Neural cell (in vitro differentiated cells): ENCODE measurements around the gene ADRB2. TPM values are rescaled to one million over a fixed set of nuclear protein-coding genes. Genes with fewer than 3 reads are reported as not detected.

Source experiments
- H2AFZ ChIP-seq: fragments of 200-600, 300-800 bp; sonication (generic), shearing (Covaris generic); 2 replicates; pipeline ENCODE4 v1.6.0; 2014; ENCODE audit warnings: low read depth, mild to moderate bottlenecking, antibody characterized with exemption, low read length, moderate library complexity
- H3F3A ChIP-seq: fragments of 200-600 bp; shearing (Covaris generic); 2 replicates; pipeline ENCODE4 v1.6.1; 2016; ENCODE audit warnings: mild to moderate bottlenecking, moderate library complexity, mixed read lengths, antibody characterized with exemption, low read length; ENCODE audit not compliant: insufficient read depth, poor library complexity, severe bottlenecking
- H3K27ac ChIP-seq: fragments of 200-600, 300-800 bp; sonication (generic), shearing (Covaris generic); 2 replicates; pipeline ENCODE4 v1.5.1; 2014; ENCODE audit warnings: mild to moderate bottlenecking, low read length, moderate library complexity
- H3K27me3 ChIP-seq: fragments of 300-800, 200-600 bp; sonication (generic), shearing (Covaris generic); 2 replicates; pipeline ENCODE4 v1.6.0; 2014; ENCODE audit warnings: mild to moderate bottlenecking, low read depth, low read length, moderate library complexity; ENCODE audit not compliant: insufficient read depth
- H3K36me3 ChIP-seq: fragments of 300-800, 200-600 bp; sonication (generic), shearing (Covaris generic); 2 replicates; pipeline ENCODE4 v1.5.1; 2014; ENCODE audit warnings: mild to moderate bottlenecking, antibody characterized with exemption, low read length, moderate library complexity; ENCODE audit not compliant: insufficient read depth
- H3K4me2 ChIP-seq: fragments of 300-800, 200-600 bp; sonication (generic), shearing (Covaris generic); 2 replicates; pipeline ENCODE4 v1.6.0; 2014; ENCODE audit warnings: mild to moderate bottlenecking, low read length
- H3K4me3 ChIP-seq: fragments of 300-800, 200-600 bp; sonication (generic), shearing (Covaris generic); 2 replicates; pipeline ENCODE4 v1.5.1; 2014; ENCODE audit warnings: mild to moderate bottlenecking, low read length, moderate library complexity
- H3K79me2 ChIP-seq: fragments of 200-600 bp; shearing (Covaris generic); replicated peaks from 2 replicates; pipeline ENCODE4 v1.6.0; 2014; ENCODE audit warnings: mild to moderate bottlenecking, low read length, moderate library complexity; ENCODE audit not compliant: insufficient read depth
- H3K9ac ChIP-seq: fragments of 300-800, 200-600 bp; sonication (generic), shearing (Covaris generic); 2 replicates; pipeline ENCODE4 v1.6.1; 2016; ENCODE audit warnings: mild to moderate bottlenecking, low read length, mixed read lengths
- H3K9me2 ChIP-seq: fragments of 200-600 bp; shearing (Covaris generic); 2 replicates; pipeline ENCODE4 v1.6.1; 2016; ENCODE audit warnings: mild to moderate bottlenecking, low read length, mixed read lengths; ENCODE audit not compliant: insufficient read depth
- H3K9me3 ChIP-seq: fragments of 200-600, 300-800 bp; sonication (generic), shearing (Covaris generic); 2 replicates; pipeline ENCODE4 v1.6.1; 2016; ENCODE audit warnings: mild to moderate bottlenecking, mixed run types, low read length, moderate library complexity, mixed read lengths
- H4K20me1 ChIP-seq: fragments of 200-600 bp; shearing (Covaris generic); 2 replicates; pipeline ENCODE4 v1.6.1; 2016; ENCODE audit warnings: mild to moderate bottlenecking, mixed run types; ENCODE audit not compliant: insufficient read depth
- EP300 ChIP-seq: fragments of 450-650 bp; conservative IDR thresholded peaks from 2 replicates; pipeline ENCODE4 v1.6.1; 2014; ENCODE audit warnings: antibody characterized with exemption, mild to moderate bottlenecking, moderate library complexity; ENCODE audit not compliant: poor library complexity, severe bottlenecking
- EZH2 ChIP-seq: fragments of 200-600, 300-800 bp; shearing (Covaris generic), sonication (generic); IDR thresholded peaks from 2 replicates; pipeline ENCODE4 v1.6.1; 2014; ENCODE audit warnings: antibody characterized with exemption, low read length, borderline replicate concordance, mild to moderate bottlenecking; ENCODE audit not compliant: insufficient read depth, poor library complexity, severe bottlenecking
- MXI1 ChIP-seq: fragments of 450-650 bp; conservative IDR thresholded peaks from 2 replicates; pipeline ENCODE4 v1.6.1; 2014; ENCODE audit warnings: antibody characterized with exemption, mild to moderate bottlenecking; ENCODE audit not compliant: poor library complexity, severe bottlenecking
- POLR2AphosphoS5 ChIP-seq: IDR thresholded peaks from 2 replicates; pipeline ENCODE4 v1.6.1; 2012
- RAD21 ChIP-seq: fragments of 450-650 bp; conservative IDR thresholded peaks from 2 replicates; pipeline ENCODE4 v1.6.1; 2014; ENCODE audit warnings: antibody characterized with exemption, mild to moderate bottlenecking, moderate library complexity
- SMC3 ChIP-seq: fragments of 450-650 bp; conservative IDR thresholded peaks from 2 replicates; pipeline ENCODE4 v1.6.1; 2014; ENCODE audit warnings: antibody characterized with exemption, mild to moderate bottlenecking, moderate library complexity; ENCODE audit not compliant: poor library complexity
- TAF1 ChIP-seq: IDR thresholded peaks from 2 replicates; pipeline ENCODE4 v1.6.1; 2012; ENCODE audit warnings: low read depth
- polyA plus RNA-seq: library from polyadenylated mRNA; depleted of rRNA; stranded (reverse); fragments of >200 nt; gene quantifications from 2 replicates; pipeline ENCODE4 v1.2.3, GENCODE V29; 2014
- TF ChIP-seq, protein P1 (sequence below): fragments of 450-650 bp; IDR thresholded peaks from 2 replicates; pipeline ENCODE4 v1.5.1; 2014; ENCODE audit warnings: antibody characterized with exemption, mild to moderate bottlenecking, moderate library complexity; ENCODE audit not compliant: poor library complexity, severe bottlenecking
- TF ChIP-seq, protein P2 (sequence below): IDR thresholded peaks from 2 replicates; pipeline ENCODE4 v1.6.1; 2012; ENCODE audit warnings: borderline replicate concordance

Gene ADRB2
- polyA plus RNA-seq, 1 donor from 2014 or later: not detected

DNA sequence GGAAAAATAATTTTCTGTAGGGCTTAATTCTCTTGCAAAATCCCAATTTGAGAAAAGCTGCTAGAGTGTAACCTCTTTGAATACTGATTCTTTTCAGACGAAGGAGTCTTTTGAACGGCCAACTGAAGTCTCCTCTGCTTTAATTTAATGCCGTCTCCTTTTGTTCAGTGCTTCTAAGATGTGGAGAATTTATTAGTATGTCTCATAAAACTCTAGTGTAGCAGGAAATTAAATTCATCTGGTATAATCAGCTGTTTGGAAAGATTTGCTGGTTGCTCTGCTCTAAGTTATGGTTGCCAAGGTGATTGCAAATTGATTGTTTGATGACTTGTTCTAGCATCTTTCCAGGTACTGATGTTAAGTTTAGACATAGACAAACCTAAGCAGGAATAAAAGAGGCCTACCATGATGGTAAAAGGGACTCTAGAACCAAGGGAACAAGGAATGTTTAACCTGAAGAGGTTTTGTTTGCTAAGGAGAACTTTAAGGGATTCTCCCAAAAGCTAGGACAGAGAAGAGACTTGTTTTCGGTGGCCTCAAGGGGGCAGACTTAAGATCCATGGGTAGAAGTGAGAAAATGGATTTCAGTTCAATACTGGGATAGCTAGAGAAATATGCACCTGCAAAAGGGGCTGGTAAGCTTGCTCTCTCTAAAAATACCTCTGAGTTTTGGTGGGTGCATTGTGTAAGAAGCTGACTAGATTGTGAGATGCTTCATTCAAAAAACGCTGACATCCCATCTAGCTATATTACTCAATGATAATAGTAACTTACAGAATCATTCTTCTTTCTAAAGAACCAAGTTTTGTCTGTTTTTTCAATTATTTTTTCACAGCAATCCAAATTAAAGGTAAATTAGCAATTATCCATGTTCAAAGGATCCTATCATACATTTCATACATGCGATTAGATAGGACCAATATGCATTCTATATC is 5.7 kb upstream of the ADRB2 start:
- no peak overlapping the region for H3K4me2 ChIP-seq
- no peak overlapping the region for H3K27ac ChIP-seq
- H2AFZ ChIP-seq: no peak overlapping the region
- H3K9me3 ChIP-seq: no peaks in the 10 kb centered on the region
- H3K4me3 ChIP-seq: no peak overlapping the region
- H4K20me1 ChIP-seq: no peaks in the 10 kb centered on the region
- no peaks in the 10 kb centered on the region for H3F3A ChIP-seq
- no peaks in the 10 kb centered on the region for H3K79me2 ChIP-seq
- H3K27me3 ChIP-seq: peaks cover 10% of the 10 kb centered on the region
- H3K9me2 ChIP-seq: no peaks in the 10 kb centered on the region
- no peaks in the 10 kb centered on the region for H3K36me3 ChIP-seq
- no peak overlapping the region for H3K9ac ChIP-seq
- TF ChIP-seq, protein P1, sequence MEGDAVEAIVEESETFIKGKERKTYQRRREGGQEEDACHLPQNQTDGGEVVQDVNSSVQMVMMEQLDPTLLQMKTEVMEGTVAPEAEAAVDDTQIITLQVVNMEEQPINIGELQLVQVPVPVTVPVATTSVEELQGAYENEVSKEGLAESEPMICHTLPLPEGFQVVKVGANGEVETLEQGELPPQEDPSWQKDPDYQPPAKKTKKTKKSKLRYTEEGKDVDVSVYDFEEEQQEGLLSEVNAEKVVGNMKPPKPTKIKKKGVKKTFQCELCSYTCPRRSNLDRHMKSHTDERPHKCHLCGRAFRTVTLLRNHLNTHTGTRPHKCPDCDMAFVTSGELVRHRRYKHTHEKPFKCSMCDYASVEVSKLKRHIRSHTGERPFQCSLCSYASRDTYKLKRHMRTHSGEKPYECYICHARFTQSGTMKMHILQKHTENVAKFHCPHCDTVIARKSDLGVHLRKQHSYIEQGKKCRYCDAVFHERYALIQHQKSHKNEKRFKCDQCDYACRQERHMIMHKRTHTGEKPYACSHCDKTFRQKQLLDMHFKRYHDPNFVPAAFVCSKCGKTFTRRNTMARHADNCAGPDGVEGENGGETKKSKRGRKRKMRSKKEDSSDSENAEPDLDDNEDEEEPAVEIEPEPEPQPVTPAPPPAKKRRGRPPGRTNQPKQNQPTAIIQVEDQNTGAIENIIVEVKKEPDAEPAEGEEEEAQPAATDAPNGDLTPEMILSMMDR: no peak
- TF ChIP-seq MXI1 (no peak), EP300 (no peak), POLR2AphosphoS5 (no peak), TAF1 (no peak), EZH2 (no peak), SMC3 (no peak), RAD21 (no peak)
- TF ChIP-seq, protein P2, sequence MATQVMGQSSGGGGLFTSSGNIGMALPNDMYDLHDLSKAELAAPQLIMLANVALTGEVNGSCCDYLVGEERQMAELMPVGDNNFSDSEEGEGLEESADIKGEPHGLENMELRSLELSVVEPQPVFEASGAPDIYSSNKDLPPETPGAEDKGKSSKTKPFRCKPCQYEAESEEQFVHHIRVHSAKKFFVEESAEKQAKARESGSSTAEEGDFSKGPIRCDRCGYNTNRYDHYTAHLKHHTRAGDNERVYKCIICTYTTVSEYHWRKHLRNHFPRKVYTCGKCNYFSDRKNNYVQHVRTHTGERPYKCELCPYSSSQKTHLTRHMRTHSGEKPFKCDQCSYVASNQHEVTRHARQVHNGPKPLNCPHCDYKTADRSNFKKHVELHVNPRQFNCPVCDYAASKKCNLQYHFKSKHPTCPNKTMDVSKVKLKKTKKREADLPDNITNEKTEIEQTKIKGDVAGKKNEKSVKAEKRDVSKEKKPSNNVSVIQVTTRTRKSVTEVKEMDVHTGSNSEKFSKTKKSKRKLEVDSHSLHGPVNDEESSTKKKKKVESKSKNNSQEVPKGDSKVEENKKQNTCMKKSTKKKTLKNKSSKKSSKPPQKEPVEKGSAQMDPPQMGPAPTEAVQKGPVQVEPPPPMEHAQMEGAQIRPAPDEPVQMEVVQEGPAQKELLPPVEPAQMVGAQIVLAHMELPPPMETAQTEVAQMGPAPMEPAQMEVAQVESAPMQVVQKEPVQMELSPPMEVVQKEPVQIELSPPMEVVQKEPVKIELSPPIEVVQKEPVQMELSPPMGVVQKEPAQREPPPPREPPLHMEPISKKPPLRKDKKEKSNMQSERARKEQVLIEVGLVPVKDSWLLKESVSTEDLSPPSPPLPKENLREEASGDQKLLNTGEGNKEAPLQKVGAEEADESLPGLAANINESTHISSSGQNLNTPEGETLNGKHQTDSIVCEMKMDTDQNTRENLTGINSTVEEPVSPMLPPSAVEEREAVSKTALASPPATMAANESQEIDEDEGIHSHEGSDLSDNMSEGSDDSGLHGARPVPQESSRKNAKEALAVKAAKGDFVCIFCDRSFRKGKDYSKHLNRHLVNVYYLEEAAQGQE: no peak

DNA sequence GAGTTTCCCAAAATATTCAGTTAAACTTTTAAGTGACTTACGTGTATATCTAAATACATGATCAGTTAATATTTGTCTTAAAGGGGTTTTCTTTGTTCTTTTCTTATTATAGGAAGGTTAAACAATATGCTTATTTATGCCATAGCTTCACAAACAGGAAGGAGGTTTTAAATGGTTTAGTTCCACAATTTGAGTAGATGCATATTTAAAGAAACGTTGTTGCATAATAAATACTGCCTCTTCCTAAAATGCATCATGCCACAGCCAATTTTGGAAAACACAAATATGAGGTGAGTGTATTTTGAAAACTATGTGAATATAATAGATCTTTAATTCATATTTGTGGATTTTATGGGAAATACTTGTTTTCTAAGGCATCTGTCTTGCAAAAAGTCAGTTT is 2.5 kb upstream of the ADRB2 start:
- H3K4me2 ChIP-seq: no peak overlapping the region
- H2AFZ ChIP-seq: no peak overlapping the region
- H3K9me3 ChIP-seq: no peaks in the 10 kb centered on the region
- peaks cover 31% of the 10 kb centered on the region for H3K27me3 ChIP-seq
- H3F3A ChIP-seq: no peaks in the 10 kb centered on the region
- TF ChIP-seq SMC3: no peak
- TF ChIP-seq TAF1: no peak
- TF ChIP-seq, protein P2: no peak
- no peak for TF ChIP-seq EP300
- no peaks in the 10 kb centered on the region for H4K20me1 ChIP-seq
- H3K4me3 ChIP-seq: no peak overlapping the region
- no peak overlapping the region for H3K27ac ChIP-seq
- no peaks in the 10 kb centered on the region for H3K9me2 ChIP-seq
- H3K79me2 ChIP-seq: no peaks in the 10 kb centered on the region
- H3K36me3 ChIP-seq: no peaks in the 10 kb centered on the region
- H3K9ac ChIP-seq: no peak overlapping the region
